Colonic mucosa (tissue), 4 donors: ENCODE results near the gene SLC25A21. TPM values are rescaled to one million over a fixed set of nuclear protein-coding genes. Genes with fewer than 3 reads are reported as not detected.

Experiments used
- DNase-seq: peaks from one replicate; pipeline ENCODE4 v3.0.0-alpha.2; 2020
- H3K27ac ChIP-seq: fragments of 200-600 bp; one replicate; pipeline ENCODE4 v1.8.0; 2021
- H3K27me3 ChIP-seq: fragments of 200-600 bp; one replicate; pipeline ENCODE4 v1.8.0; 2021
- H3K36me3 ChIP-seq: fragments of 200-600 bp; one replicate; pipeline ENCODE4 v1.8.0; 2021
- H3K4me1 ChIP-seq: fragments of 200-600 bp; one replicate; pipeline ENCODE4 v1.8.0; 2021; ENCODE audit warnings: mild to moderate bottlenecking
- H3K4me3 ChIP-seq: fragments of 200-600 bp; one replicate; pipeline ENCODE4 v1.8.0; 2021
- H3K9ac ChIP-seq, 2 donors: one replicate each; pipeline ENCODE4 v1.7.0; 2013; ENCODE audit warnings: control low read depth in 2 of 2, low read depth in 2 of 2, low read length in 2 of 2
- H3K9me3 ChIP-seq: fragments of 200-600 bp; one replicate; pipeline ENCODE4 v1.8.0; 2021
- intact Hi-C: fragments of 100-400 bp; cut with DNase I; formaldehyde crosslinking; loops from one replicate; pipeline ENCODE4 v1.14.1; 2022
- total RNA-seq, 2 donors: library from RNA; stranded (reverse); fragmentation: NEBNext Ultra II Directional in 1 of 2; extraction: Animal tissue kit (Norgen Biotek cat#: 25700) in 1 of 2; gene quantifications; one replicate each; pipeline ENCODE4 v1.2.1, GENCODE V29; 2021
- TF ChIP-seq, protein P1 (sequence below): fragments of 200-600 bp; IDR thresholded peaks from one replicate; pipeline ENCODE4 v1.8.0; 2022; ENCODE audit warnings: antibody characterized with exemption, mild to moderate bottlenecking
- donor health status: healthy.
- donor health status: DM: no; HTN: no; CAD: no.
- donor health status: DM: no; HTN: no; CAD: no.

SLC25A21 gene
- total RNA-seq, 2 donors from 2014 or later, result 0.77 to 0.82 TPM

DNA sequence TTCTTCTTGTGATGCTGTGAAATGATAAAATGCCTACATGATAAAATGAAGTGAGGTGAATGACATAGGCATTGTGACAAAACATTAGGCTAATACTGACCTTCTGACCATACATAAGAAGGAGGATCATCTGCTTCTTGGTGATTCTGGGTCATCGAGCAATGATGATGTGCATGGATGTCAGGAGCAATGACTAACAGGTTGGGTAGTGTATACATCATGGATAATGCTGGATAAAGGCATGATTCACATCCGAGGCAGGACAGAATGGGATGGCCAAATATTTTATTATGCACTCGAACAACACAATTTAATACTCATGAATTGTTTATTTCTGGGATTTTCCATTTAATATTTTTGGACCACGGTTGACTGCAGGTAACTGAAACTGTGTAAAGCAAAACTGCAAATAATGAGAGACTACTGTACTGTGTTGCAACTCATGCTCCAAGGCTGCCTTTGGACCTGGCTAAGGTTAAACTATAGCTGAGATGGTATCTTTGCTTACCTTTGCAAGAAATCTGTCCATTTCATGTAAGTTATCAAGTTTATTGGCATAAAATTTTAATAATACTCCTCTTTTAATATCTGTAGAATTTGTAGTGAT, 7.6 kb upstream of the SLC25A21 start:
- H3K36me3 ChIP-seq, result no peaks in the 10 kb centered on the region
- no peak overlapping the region for H3K27ac ChIP-seq
- H3K9ac ChIP-seq, result no peak overlapping the region
- no peaks in the 10 kb centered on the region for H3K4me1 ChIP-seq
- H3K27me3 ChIP-seq, result no peaks in the 10 kb centered on the region
- H3K9me3 ChIP-seq, result no peaks in the 10 kb centered on the region
- H3K4me3 ChIP-seq, result no peak overlapping the region
- TF ChIP-seq, protein P1, sequence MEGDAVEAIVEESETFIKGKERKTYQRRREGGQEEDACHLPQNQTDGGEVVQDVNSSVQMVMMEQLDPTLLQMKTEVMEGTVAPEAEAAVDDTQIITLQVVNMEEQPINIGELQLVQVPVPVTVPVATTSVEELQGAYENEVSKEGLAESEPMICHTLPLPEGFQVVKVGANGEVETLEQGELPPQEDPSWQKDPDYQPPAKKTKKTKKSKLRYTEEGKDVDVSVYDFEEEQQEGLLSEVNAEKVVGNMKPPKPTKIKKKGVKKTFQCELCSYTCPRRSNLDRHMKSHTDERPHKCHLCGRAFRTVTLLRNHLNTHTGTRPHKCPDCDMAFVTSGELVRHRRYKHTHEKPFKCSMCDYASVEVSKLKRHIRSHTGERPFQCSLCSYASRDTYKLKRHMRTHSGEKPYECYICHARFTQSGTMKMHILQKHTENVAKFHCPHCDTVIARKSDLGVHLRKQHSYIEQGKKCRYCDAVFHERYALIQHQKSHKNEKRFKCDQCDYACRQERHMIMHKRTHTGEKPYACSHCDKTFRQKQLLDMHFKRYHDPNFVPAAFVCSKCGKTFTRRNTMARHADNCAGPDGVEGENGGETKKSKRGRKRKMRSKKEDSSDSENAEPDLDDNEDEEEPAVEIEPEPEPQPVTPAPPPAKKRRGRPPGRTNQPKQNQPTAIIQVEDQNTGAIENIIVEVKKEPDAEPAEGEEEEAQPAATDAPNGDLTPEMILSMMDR, result no peak
- intact Hi-C loops, result no loop called here
- no peak for DNase-seq

DNA sequence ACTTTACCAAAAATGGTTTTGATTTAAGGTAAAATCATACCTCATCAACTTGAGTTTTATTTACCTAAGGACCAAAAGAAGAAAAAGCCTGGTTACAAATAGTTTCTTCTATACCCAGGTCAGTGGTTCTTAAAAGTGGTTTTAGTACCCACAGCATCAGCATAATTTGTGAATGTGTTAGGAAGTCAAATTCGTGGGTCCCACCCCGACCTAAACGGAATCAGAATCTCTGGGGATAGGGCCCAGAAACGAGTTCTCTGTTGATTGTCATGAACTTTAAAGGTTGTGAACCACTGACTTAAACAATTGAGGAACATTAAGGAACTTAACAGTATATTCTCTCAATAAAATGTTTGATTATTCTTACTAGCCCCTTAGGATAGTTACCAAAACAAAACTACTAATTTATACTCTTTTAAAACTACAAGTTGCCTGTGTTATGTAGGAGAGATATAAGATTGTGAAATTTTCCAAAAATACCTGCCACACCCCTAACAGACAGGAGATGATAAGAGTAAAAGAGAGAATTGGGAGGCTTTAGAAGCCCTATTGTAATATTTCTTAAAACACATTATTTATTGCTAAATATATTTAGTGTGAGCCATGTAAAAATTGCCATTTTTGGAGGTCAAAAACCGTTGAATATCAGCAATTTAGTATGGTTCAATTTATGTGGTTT, 669 bp upstream of the SLC25A21 start:
- H3K9ac ChIP-seq, result peak overlapping the region in 1 of 2 donors; percentile 89
- TF ChIP-seq, protein P1, result no peak
- no peaks in the 10 kb centered on the region for H3K36me3 ChIP-seq
- no peak for DNase-seq
- H3K9me3 ChIP-seq, result no peaks in the 10 kb centered on the region
- no peaks in the 10 kb centered on the region for H3K27me3 ChIP-seq
- no peak overlapping the region for H3K27ac ChIP-seq
- H3K4me3 ChIP-seq, result peak overlapping the region; percentile 53
- intact Hi-C loops, result no loop called here
- no peaks in the 10 kb centered on the region for H3K4me1 ChIP-seq

DNA sequence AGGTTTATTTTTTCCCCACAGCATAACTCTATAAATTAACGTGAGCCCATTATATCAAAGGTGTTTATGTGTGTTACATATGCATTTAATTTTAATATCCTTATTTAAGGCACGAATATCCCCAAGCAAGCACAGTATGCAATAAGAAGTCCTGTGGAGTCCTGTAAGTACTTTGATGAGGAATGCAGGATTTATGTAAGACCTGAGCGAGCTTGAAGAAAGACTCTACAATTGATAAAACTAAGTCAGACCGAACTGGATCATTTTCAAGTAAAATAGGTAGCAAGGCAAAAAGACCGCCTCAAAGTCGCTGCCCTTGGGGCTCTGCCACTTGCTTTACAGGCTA, 755 bp downstream of the SLC25A21 start:
- peak overlapping the region; percentile 53 for H3K4me3 ChIP-seq
- no peaks in the 10 kb centered on the region for H3K36me3 ChIP-seq
- H3K4me1 ChIP-seq, result no peaks in the 10 kb centered on the region
- DNase-seq, result no peak
- H3K27me3 ChIP-seq, result no peaks in the 10 kb centered on the region
- H3K9ac ChIP-seq, result peak overlapping the region in 1 of 2 donors; percentile 89
- no peak overlapping the region for H3K27ac ChIP-seq
- TF ChIP-seq, protein P1, result no peak
- intact Hi-C loops, result no loop called here
- no peaks in the 10 kb centered on the region for H3K9me3 ChIP-seq

DNA sequence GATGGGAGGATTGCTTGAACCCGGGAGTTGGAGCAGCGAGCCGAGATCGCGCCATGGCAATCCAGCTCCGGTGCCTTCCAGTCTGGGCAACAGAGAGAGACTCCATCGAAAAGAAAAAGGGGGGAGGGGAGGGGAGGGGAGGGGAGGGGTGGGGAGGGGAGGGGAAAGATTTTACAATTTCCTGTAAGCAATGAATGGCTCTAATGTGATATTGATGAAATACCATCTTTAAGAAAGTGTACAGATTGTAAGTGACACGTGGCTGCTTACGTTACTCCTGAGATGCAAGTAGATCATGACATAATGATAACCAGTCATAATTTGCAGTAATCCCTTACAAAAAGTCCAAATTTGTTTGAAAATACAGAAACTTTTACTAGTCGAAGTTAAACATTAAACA, 1.4 kb downstream of the SLC25A21 start:
- no peak overlapping the region for H3K27ac ChIP-seq
- no peak for DNase-seq
- no peaks in the 10 kb centered on the region for H3K36me3 ChIP-seq
- no peaks in the 10 kb centered on the region for H3K4me1 ChIP-seq
- TF ChIP-seq, protein P1, result no peak
- no peaks in the 10 kb centered on the region for H3K27me3 ChIP-seq
- H3K4me3 ChIP-seq, result no peak overlapping the region
- H3K9me3 ChIP-seq, result no peaks in the 10 kb centered on the region
- H3K9ac ChIP-seq, result no peak overlapping the region
- intact Hi-C loops, result no loop called here

DNA sequence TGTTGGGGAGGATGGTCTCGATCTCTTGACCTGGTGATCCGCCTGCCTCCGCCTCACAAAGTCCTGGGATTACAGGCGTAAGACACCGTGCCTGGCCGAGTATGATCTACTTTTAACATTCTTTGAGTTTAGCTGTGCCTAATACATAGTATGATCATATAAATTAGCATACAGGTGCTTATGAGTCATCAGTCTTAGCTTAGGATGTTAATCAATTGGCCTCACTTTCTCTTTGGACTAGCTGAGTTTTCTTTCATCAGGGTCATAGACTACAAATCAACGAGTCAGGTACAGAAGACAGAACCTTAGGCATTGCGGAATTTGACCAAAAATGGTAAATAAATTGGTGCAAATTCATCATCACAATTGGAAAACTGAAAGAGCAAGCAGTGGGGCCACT, 2.2 kb downstream of the SLC25A21 start:
- TF ChIP-seq, protein P1, result no peak
- no peak overlapping the region for H3K27ac ChIP-seq
- intact Hi-C loops, result no loop called here
- H3K4me3 ChIP-seq, result no peak overlapping the region
- DNase-seq, result no peak
- no peaks in the 10 kb centered on the region for H3K27me3 ChIP-seq
- no peaks in the 10 kb centered on the region for H3K4me1 ChIP-seq
- no peak overlapping the region for H3K9ac ChIP-seq
- no peaks in the 10 kb centered on the region for H3K9me3 ChIP-seq
- H3K36me3 ChIP-seq, result no peaks in the 10 kb centered on the region
